Activated CD8-positive, alpha-beta memory T cell treated with anti-CD3 and anti-CD28 coated beads, Interleukin-2, amount 50 U/mL, for 1 hour (primary cell): ENCODE data around the gene TFDP2.

Experiments
- DNase-seq: peaks from one replicate; pipeline ENCODE4 v3.0.0-alpha.2; 2020; ENCODE audit errors: extremely low read depth

TFDP2 gene

GRCh38 chr3:141965471-141965870 lies 183.9 kb downstream of the TFDP2 start:
- no peak for DNase-seq

DNA sequence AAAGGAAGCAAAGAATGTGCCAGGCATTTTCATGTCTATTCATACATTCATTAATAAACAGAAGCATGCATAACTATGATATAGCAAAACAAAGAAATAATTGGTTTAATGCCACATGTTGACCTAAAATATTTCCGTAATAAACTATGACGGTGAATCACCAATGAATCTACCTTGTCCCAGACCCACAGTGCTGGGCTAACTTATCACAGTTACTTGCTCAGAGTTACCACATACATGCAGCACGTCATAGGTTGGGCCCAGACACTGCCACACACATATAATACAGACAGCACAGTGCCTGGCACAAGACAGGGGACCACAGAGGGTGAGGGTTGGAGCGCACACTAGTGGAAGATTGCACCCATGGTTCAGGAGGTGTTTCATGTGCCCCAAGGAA lies 186.0 kb downstream of the TFDP2 start:
- DNase-seq: no peak

DNA sequence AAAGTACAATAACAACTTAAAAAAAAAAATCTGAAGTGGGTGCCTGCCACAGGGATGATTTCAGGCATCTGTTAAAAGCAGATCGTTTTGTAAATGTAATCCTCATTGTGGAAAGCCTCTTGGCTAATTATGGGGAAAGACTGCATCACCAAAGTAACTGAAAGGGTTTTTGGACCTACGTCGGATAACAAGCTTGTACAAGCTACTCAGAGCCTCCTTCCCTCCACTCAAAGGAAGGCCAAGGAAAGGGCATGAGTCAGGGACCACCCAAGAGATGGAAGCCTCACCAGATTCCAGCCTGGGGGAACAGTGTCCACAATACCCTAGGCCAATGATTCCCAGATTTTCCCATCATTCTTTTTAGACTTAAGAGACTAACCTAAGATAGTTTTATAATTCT lies 188.6 kb downstream of the TFDP2 start:
- DNase-seq: no peak

DNA sequence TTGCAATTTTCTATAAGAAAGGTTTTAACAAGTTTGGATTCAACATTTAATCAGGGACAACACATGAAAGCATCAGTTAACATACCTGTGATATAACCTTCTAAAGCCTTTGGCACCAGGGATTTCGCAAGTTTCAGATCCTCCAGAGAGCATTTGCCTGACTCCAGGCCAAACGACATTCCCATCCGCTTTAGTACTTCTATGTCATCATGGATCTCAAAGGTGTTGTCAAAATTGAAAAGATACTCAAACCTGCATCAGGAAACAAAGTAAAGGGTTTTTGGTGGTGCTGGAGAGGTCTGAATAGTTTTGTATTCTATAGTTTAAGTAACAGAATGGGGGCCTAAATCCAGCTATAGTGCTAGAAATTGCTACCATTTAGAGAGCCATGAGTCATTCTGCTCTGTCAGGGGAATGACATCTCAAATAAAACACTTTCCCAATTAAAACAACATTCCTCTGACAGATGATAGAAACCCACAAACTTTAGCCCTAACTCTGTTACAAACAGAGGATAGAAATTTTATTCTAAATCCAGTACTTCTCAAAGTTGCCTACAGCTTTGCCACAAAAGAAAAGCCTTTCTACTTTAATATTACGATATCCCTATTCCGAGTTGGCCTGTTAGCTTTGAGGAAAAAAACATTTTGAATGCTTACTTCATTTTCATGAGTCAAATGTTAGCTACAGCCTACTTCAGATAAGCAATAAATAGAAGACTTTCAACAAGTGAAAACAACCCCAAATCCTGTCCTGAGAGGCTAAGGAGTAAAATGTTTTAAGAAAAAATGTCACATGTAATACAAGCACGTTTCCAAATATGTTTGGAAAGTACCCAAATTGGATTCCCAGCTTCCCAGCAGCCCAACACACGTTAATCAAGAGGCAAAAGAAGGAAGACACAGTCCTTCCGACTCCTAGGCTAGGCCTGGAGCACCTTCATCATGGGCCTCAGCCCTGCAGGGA lies 189.5 kb downstream of the TFDP2 start:
- DNase-seq: no peak

DNA sequence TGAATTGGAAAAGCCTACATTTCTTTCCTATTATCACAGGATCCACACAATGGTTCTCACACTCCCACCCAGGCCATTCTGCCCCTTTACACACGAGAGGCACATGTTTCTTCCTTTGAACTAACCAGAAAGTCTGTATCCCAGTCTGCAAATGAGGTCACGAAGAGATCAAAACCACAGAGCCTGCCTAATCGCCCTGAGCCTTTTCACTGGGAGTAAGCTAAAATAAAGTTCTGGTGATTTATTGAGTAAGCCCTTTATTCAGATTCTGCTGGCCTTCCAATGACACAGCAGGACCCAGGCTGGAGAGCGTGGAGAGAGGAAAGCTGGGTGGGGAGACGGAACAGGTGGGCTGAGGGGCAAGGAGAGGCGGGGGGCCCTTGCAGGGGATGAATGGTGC lies 194.2 kb downstream of the TFDP2 start:
- DNase-seq: no peak

- DNase-seq: no peak
Observed at GRCh38 chr3:141952611-141953010, 196.7 kb downstream of the TFDP2 start.

DNA sequence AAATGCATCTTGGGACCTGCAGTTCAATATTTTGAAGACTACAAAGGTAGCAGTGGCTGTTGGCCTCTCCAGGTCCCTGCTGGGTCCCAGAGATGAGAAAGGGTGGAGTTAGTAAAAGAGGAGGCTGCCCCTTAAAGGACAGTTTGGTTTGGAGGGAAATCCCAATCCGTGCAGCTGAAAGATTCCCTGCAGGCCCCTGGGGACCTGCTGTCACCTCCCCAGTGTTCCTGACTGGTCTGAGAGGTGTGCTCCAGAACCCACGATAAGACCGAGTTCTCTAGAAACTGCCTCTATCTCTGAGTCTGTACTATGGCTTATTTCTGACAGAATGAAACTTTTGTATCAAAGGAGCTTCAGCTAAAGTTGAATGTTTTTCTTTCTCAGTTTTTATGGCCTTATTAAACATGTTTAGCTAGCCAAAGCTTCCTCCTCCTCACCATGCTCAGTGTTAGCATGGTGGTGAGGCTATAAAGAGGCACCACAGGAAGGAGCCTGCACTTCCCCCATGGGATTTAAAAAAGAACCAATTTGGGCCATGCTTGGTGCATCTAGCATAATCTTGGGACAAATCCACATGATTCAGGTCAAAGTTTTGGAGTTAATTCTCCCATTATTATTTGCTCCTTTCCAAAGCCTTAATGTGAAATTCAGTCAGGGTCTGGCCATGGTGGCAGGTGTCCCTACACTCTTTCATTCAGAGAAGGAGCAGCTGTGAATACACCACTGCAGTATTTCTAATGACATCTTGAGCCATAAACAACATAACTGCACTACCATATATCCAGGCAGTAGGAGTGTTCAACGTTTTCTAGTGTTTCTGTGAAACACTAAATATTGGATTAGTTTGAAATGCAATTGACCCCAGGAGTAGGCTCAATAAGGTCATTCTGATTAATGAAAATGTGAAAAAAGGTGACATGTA lies 198.5 kb downstream of the TFDP2 start:
- no peak for DNase-seq

GRCh38 chr3:141949972-141950371 lies 199.4 kb downstream of the TFDP2 start:
- no peak for DNase-seq

- no peak for DNase-seq
Observed at GRCh38 chr3:141949399-141949798, 199.9 kb downstream of the TFDP2 start.

- no peak for DNase-seq
Observed at GRCh38 chr3:141945726-141946485, 203.4 kb downstream of the TFDP2 start.

DNA sequence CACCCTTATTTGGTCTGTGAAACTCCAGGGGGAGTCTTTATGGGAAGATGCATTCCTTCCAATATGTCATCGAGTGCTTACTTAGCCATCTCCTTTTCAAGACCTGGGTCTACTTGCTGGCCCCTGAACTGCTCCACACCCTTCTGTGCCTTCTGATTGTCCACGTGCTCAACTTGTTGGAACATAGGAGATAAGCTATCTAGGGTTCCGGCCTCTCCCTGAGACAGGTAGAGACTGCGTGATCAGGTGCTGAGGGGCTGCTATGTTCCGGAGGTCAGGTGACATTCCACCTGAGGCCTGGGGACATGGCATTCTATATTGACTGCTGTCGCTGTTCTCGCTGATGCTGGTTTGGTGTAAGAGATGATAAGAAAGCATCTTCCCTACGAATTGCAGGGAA lies 207.3 kb downstream of the TFDP2 start:
- no peak for DNase-seq

DNA sequence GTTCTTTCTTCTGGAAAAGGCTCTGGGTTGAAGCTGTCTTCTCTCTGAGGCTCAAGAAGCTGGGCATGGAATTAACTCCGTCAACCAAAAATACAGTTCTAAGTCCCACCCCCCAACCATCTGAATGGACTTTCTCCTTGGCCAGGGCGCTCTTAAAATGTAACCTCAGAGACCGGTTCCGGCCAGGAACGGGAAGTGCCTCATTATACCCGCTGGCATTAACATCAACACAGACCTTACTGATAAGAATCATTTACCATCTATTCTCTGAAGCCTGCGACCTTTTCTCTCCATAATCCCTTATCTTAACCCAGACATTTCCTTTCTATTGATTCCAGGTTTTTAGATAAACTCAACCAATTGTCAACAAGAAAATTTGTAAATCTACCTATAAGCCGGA lies 208.3 kb downstream of the TFDP2 start:
- no peak for DNase-seq

- no peak for DNase-seq
Observed at GRCh38 chr3:141940194-141940776, 209.1 kb downstream of the TFDP2 start.

- DNase-seq: no peak
Observed at GRCh38 chr3:141939759-141940158, 209.6 kb downstream of the TFDP2 start.

- no peak for DNase-seq
Observed at GRCh38 chr3:141938011-141938500, 211.3 kb downstream of the TFDP2 start.

DNA sequence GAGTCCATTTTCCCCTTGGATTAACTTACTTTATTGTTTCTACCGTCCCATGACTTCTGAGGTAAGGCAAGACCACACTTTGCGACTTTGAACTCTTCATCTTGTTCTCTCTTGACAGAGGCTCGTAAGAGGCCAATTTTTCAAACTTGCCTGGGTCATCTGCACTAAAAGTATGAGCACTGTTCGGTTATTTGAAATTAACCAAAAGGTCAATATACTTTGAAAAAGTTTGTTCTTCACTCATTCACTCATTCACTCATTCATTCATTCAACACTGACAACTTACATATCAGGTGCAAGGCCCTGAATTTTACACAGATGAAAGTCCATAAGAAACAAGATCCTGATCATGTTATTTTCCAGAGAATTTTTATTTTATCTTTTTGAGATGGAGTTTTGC lies 215.0 kb downstream of the TFDP2 start:
- no peak for DNase-seq

DNA sequence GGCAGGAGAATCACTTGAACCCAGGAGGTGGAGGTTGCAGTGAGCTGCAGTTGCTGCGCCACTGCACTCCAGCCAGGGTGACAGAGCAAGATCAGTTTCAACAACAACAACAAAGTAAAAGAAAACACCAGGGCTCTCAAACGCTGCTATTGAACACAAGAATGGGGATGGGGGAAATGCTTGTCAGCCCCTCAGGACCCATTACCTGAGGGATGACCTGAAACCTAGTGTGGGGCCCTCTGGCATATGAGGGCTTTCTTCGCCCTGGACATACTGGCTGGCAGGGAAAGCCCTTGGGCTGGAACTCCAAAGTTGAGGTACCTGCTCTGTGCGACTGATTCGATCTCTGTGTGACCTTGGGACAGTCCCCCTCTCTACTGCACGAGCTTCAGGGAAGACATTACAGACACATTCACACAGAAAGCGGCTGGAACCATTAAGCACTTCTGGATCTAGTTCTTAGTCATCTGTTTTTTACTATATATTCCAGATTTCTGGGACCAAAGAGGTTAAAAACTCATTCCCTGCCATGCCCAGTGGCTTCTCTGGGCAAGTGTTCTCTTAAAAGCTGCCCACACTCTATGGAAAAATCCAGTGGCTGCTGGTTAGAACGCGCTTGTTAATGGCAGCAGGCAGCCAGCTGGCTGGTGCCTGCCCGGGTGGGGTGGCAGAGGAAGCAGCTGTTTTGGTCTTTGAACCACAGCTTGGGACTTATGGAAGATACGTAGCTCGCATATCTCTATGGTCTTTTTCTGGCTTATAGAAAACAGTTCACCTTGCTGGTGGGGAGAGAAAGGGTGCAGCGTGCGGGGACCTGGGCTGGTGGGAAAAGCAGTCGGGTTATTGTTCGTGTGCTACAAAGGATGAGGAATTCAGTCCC lies 215.7 kb downstream of the TFDP2 start:
- DNase-seq: no peak

DNA sequence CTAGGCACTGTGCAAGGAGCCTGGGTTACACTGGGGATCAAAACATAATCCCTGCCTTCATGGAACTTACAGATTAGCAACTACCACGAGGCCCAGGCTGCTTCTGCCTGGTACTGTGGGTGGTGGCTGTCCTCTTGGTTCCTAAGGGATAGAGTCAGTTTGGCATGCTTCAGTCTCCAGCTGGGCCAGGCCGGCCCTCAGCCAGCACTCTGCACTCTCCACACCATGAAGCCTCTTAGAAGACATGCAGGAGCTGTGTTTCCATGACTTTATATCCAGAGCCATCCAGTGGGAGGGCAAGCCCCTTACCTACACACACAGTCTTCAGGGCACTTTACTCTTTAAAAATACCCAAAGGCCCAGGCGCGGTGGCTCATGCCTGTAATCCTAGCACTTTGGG lies 218.5 kb downstream of the TFDP2 start:
- DNase-seq: no peak

DNA sequence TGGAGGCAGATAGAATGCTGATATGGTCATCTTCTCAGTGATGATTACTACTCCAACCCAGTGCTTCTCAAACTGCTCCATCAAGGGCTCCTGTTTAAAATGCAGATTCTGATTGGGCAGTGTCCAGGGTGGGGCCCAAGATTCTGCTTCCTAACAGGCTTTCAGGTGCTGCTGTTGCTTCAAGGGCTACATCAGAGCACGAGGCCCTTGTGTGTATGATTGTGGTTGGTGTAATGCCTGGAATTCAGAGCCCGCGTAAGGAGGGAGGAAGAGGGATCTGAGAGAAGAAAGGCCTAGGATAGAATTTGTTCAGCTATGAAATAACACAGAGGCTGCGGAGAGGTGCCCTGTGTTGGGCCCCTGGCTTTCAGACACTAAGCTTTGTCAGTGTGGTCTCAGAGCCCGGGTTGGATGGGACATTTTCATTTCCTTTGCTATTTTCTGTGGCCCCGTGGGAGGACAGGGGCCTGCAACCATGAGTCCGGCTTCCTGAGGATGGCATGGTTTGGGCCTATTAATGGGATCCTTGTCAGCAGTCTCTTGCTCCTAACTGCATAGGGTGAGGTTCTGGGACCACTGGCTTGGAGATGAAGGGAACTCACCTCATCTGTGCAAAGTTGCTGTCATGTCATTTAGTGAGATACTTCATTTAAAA lies 219.9 kb downstream of the TFDP2 start:
- no peak for DNase-seq
